ENCODE data around the gene TMEM154. TPM values are rescaled to one million over a fixed set of nuclear protein-coding genes. Genes with fewer than 3 reads are reported as not detected.

TMEM154 gene
- total RNA-seq, 1 experiment from 2014 or later: 2.6 TPM

- TF ChIP-seq EZH2 (IDR thresholded peaks at IDR 0.05; ENCODE audit: borderline replicate concordance, low read depth, low read length, poor library complexity, severe bottlenecking) (no peak), CTCF (conservative IDR thresholded peaks at IDR 0.05; ENCODE audit: low read depth, low read length) (no peak)
- POLR2A ChIA-PET (ENCODE audit: low non-redundant PET): no interaction called here
- CTCF ChIA-PET: no interaction called here
- no peak overlapping the region for H3K4me3 ChIP-seq (ENCODE audit: low read depth, low read length, poor library complexity, severe bottlenecking)
- H3K27me3 ChIP-seq (replicated peaks; ENCODE audit: insufficient read depth, low read depth, low read length, poor library complexity): no peaks in the 10 kb centered on the region
- no TSS peak for BruUV-seq (replicated peaks)
- H3K9me3 ChIP-seq (ENCODE audit: low read depth, low read length, poor library complexity, severe bottlenecking): no peaks in the 10 kb centered on the region
- intact Hi-C loops (cut with micrococcal nuclease; ENCODE audit: unreplicated experiment): no loop called here
- no peak overlapping the region for H3K27ac ChIP-seq (ENCODE audit: low read depth, low read length, poor library complexity, severe bottlenecking)
- no peaks in the 10 kb centered on the region for H3K4me1 ChIP-seq (ENCODE audit: insufficient read depth, low read length, poor library complexity, severe bottlenecking)
- DNase-seq (ENCODE audit: low spot score): no peak
- no peaks in the 10 kb centered on the region for H3K36me3 ChIP-seq (ENCODE audit: insufficient read depth, low read length, poor library complexity, severe bottlenecking)
Observed at GRCh38 chr4:152609481-152609880, 70.3 kb downstream of the TMEM154 start.

DNA sequence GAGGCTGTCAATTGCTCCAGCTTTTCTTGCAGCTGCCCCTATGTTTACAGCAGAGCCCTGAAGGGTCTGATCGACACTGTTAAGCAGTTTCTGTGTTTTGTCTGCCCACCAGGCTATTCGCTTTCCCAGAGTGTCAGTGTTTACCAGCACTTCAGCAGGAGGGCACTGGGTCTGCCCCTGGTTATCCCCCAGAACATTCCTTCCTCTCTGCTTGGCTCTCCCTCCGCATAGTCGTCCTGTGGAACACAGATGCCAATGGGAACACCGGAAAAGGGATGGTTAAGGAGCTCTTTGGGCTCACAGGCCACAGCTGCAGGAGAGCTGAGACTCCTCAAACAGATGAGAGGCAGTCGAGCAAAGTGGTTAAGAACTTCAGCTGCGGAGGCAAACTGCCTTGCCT is 72.6 kb downstream of the TMEM154 start:
- Histone ChIP-seq H3K36me3 (ENCODE audit: insufficient read depth, low read length, poor library complexity, severe bottlenecking) (no peaks in the 10 kb centered on the region), H3K27ac (ENCODE audit: low read depth, low read length, poor library complexity, severe bottlenecking) (no peak overlapping the region), H3K27me3 (replicated peaks; ENCODE audit: insufficient read depth, low read depth, low read length, poor library complexity) (no peaks in the 10 kb centered on the region), H3K4me3 (ENCODE audit: low read depth, low read length, poor library complexity, severe bottlenecking) (no peak overlapping the region), H3K4me1 (ENCODE audit: insufficient read depth, low read length, poor library complexity, severe bottlenecking) (no peaks in the 10 kb centered on the region), H3K9me3 (ENCODE audit: low read depth, low read length, poor library complexity, severe bottlenecking) (no peaks in the 10 kb centered on the region)
- TF ChIP-seq EZH2 (IDR thresholded peaks at IDR 0.05; ENCODE audit: borderline replicate concordance, low read depth, low read length, poor library complexity, severe bottlenecking): no peak
- no peak for TF ChIP-seq CTCF (conservative IDR thresholded peaks at IDR 0.05; ENCODE audit: low read depth, low read length)
- DNase-seq (ENCODE audit: low spot score): no peak
- intact Hi-C loops (cut with micrococcal nuclease; ENCODE audit: unreplicated experiment): no loop called here
- ChIA-PET POLR2A (ENCODE audit: low non-redundant PET) (no interaction called here), CTCF (no interaction called here)
- BruUV-seq (replicated peaks): no TSS peak

DNA sequence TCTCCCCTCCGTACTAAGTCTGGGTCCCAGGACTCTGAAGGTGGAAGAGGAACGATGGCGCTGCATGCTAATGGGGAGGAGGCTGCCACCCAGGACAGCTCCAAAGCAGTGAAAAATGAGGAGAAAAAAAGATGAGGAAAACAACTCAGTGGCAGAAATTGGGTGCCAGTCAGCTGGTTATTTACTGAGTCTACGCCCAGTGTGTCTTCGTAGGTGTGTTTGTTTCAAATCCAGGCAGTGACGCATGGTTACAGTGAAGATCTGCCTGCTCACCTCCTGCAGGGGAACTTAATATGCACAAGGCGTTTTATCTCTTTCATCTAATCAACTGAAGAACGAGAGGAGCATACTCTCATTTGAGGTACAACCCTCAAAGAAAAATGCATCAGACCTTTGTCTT is 73.0 kb downstream of the TMEM154 start:
- H3K4me3 ChIP-seq (ENCODE audit: low read depth, low read length, poor library complexity, severe bottlenecking): no peak overlapping the region
- DNase-seq (ENCODE audit: low spot score): no peak
- POLR2A ChIA-PET (ENCODE audit: low non-redundant PET): no interaction called here
- TF ChIP-seq EZH2 (IDR thresholded peaks at IDR 0.05; ENCODE audit: borderline replicate concordance, low read depth, low read length, poor library complexity, severe bottlenecking) (no peak), CTCF (conservative IDR thresholded peaks at IDR 0.05; ENCODE audit: low read depth, low read length) (no peak)
- H3K4me1 ChIP-seq (ENCODE audit: insufficient read depth, low read length, poor library complexity, severe bottlenecking): no peaks in the 10 kb centered on the region
- no peaks in the 10 kb centered on the region for H3K27me3 ChIP-seq (replicated peaks; ENCODE audit: insufficient read depth, low read depth, low read length, poor library complexity)
- intact Hi-C loops (cut with micrococcal nuclease; ENCODE audit: unreplicated experiment): no loop called here
- no peak overlapping the region for H3K27ac ChIP-seq (ENCODE audit: low read depth, low read length, poor library complexity, severe bottlenecking)
- no TSS peak for BruUV-seq (replicated peaks)
- H3K9me3 ChIP-seq (ENCODE audit: low read depth, low read length, poor library complexity, severe bottlenecking): no peaks in the 10 kb centered on the region
- CTCF ChIA-PET: no interaction called here
- H3K36me3 ChIP-seq (ENCODE audit: insufficient read depth, low read length, poor library complexity, severe bottlenecking): no peaks in the 10 kb centered on the region

Data from A673 (cell line).